ENCODE data around the gene OLA1.

The OLA1 gene

GRCh38 chr2:174224665-174225288, 23.6 kb downstream of the OLA1 start:
- FAIRE-seq (no peak), DNase-seq (ENCODE audit: low spot score) (no peak)

- FAIRE-seq (no peak), DNase-seq (ENCODE audit: low spot score) (no peak)
These were observed 24.2 kb downstream of the OLA1 start for GRCh38 chr2:174224125-174224524.

- DNase-seq (ENCODE audit: low spot score) (no peak), FAIRE-seq (no peak)
These were observed 24.9 kb downstream of the OLA1 start for GRCh38 chr2:174223388-174223787.

- FAIRE-seq (no peak), DNase-seq (ENCODE audit: low spot score) (no peak)
These were observed 26.2 kb downstream of the OLA1 start for GRCh38 chr2:174222154-174222553.

DNA sequence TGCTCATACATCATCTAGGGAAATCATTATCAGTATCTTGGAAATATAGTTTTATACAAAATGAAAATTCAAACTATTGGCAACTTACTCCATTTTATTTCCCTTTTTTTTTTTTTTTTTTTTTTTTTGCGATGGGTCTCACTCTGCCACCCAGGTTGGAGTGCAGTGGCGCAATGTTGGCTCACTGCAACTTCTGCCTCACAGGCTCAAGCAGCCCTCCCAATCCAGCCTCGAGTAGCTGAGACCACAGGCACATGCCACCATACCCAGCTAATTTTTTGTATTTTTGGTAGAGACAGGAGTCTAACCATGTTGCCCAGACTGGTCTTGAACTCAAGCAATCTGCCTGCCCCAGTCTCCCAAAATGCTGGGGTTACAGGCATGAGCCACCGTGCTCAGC, 29.0 kb downstream of the OLA1 start:
- FAIRE-seq (no peak), DNase-seq (ENCODE audit: low spot score) (no peak)

DNA sequence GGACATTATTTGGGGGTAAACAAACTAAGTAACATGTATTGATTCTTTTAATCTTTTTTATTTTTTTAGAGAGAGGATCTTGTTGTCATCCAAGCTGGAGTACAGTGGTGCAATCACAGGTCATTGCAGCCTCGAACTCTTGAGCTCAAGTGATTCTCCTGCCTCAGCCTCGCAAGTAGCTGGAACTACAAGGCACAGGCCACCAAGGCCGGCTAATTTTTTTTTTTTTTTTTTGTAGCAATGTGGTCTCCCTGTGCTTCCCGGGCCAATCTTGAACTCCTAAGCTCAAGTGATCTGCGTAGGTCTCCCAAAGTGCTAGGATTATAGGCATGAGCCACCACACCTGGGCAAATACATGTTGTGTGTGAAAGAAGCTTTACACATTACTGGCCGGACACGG, 29.6 kb downstream of the OLA1 start:
- no peak for DNase-seq (ENCODE audit: low spot score)
- no peak for FAIRE-seq

DNA sequence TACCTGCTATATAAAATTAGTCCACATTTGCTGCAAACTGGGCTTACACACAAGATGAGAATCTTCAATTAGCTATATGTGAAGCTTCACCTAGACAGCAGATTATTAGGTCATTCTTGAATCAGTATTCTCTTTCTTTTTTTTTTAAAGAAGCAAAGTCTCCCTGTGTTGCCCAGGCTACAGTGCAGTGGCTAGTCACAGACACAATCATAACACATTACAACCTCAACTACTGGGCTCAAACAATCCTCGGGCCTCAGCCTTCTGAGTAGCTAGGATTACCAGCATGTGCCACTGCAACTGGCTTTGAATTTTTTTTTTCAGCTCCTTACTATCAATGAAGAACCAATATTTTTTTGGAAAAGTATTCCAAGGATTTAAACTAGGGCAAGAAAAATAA, 30.5 kb downstream of the OLA1 start:
- no peak for FAIRE-seq
- no peak for DNase-seq (ENCODE audit: low spot score)

DNA sequence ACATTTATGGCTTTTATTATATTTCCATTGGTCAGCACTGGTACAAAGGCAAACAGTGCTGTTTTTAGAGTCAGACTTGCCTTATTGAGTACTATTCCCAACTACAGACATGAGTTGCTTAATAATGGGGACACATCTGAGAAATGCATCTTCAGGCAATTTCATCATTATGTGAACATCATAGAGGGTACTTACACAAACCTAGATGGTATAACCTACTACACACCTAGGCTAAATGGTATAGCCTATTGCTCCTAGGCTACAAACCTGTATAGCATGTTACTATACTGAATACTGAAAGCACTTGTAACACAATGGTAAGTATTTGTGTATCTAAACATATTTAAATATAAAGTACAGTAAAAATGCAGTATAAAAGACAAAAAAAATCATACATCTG, 36.4 kb downstream of the OLA1 start:
- FAIRE-seq (no peak), DNase-seq (ENCODE audit: low spot score) (no peak)

DNA sequence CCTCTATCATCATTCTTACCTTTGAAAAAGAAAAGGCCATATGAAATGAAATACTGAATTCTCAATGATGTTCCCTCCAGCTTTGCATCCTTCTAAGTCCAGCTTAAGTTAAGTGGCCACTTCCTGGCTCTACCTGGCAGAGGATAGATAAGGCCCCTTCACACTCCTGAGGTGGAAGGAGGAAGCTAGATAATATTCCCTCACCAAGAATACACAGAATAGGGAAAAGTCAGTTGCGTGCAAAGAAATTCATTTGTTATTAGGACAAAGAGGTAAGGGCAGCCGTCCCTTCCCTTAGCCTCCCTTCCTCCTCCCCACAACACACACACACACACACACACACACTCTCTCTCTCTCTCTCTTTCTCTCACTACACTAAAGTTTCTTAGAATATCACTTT, 37.5 kb downstream of the OLA1 start:
- no peak for FAIRE-seq
- DNase-seq (ENCODE audit: low spot score), result no peak

- FAIRE-seq, result no peak
These were observed 39.0 kb downstream of the OLA1 start for GRCh38 chr2:174209325-174209724.

DNA sequence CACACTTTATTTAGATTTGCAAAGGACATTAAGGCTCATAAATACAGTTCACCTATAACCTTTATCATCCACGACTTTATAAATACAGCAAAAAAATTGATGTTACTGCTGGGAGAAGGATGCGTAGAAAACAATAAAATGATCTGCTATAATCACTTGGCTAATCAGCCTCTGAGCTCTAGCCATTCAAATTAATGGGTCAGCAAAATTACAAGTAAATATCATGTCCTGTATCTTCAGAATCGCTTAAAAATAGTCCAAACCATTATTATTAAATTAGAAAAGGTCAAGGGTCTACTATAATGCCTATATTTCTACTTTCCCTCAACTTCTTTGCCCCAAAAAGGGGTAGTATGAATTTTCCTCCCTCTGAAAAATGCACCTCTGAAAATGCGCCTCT, 40.3 kb downstream of the OLA1 start:
- FAIRE-seq, result no peak

More at GRCh38 chr2:174209325-174209724, 39.0 kb downstream of the OLA1 start:
- no peak for DNase-seq (ENCODE audit: low spot score)

DNA sequence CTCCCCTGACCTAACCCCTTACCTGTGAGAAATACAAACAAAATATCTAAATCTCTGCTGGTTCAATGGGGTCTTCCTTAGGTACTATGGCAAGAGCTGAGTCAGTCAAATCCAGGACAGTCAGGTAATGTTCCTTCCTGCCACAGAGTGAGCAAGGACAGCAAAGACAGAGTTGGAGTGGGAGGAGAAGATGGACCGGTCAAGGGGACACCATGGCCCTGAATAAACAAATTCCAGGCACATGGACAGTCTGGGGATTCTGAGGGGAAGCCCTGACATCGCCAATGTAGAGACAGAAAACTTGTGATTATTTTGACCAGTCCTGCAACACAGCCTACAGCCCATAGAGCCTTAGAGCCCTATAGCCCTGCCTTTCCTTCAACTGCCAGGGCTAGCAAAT, 42.8 kb downstream of the OLA1 start:
- no peak for FAIRE-seq
- DNase-seq (ENCODE audit: low spot score), result no peak

More for the DNA sequence above, 40.3 kb downstream of the OLA1 start:
- no peak for DNase-seq (ENCODE audit: low spot score)

DNA sequence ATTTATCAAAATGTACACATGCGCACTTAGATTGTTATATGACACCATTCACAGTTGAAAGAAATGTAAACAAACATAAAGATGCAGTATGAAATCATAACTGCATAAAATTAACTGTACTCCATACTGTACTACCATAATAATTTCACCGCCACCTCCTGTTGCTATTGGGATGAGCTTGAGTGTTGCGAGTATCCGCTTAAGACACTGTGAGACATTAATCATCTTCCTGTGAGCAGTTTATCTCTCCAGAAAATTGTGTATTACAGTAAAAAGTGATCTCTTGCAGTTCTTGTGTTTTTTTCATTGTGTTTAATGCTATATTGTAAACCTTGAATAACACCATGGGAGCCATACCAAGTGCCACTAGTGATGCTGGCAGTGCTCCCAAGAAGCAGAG, 46.1 kb downstream of the OLA1 start:
- FAIRE-seq, result peak; percentile 48
- no peak for DNase-seq (ENCODE audit: low spot score)

GRCh38 chr2:174198846-174199564, 49.3 kb downstream of the OLA1 start:
- FAIRE-seq (no peak), DNase-seq (ENCODE audit: low spot score) (no peak)

- DNase-seq (ENCODE audit: low spot score), result no peak
- FAIRE-seq, result no peak
These were observed 53.1 kb downstream of the OLA1 start for GRCh38 chr2:174195253-174195652.

- FAIRE-seq, result no peak
- DNase-seq (ENCODE audit: low spot score), result no peak
These were observed 54.6 kb downstream of the OLA1 start for GRCh38 chr2:174193737-174194136.

GRCh38 chr2:174192664-174193063, 55.7 kb downstream of the OLA1 start:
- DNase-seq (ENCODE audit: low spot score) (no peak), FAIRE-seq (no peak)

DNA sequence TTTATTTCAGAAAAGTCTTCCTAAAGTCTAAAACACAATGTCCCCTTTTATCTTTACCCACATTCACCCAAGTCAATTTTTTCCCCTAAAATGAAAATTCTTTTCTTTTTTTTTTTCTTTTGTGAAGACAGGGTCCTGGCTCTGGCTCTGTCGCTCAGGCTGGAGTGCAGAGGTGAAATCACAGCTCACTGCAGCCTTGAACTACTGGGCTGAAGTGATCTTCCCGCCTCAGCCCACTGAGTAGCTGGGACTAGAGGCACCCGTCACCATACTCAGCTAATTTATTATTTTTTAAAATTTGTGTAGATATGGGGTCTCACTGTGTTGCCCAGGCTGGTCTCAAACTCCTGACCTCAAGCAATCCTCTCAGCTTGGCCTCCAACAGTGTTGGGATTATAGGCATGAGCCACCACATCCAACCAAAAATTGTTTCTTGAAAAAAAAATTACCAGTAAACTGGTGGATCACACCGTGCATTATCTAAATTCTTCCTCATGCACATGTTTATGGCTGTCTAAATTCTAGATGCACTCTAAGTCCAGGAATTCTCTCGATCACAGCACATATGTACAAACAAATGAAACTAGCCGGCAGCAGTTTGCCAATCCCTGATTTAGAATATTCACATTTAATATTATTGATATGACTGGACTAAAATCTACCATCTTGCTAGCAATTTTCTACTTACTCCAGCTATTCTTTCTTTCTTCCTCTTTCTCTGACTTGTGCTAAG, 56.8 kb downstream of the OLA1 start:
- FAIRE-seq (no peak), DNase-seq (ENCODE audit: low spot score) (no peak)

DNA sequence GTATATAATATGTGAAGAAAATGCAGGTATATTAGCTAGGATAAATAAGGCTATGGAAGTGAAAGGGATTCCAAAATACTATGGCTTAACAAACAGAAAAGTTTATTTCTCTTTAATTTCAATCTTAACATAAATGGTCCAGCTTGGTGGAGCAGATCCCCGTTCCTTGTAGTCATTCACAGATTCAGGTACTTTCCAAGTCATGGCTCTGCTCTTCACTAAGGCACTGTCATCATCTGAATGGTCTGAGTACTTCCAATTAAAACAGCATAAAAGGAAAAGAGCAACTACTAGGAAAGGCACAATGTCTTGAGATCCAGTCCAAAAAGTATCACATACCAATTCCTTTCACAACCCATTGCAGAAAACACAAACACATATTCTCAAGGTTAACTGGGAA, 63.4 kb downstream of the OLA1 start:
- no peak for DNase-seq (ENCODE audit: low spot score)
- FAIRE-seq, result no peak

DNA sequence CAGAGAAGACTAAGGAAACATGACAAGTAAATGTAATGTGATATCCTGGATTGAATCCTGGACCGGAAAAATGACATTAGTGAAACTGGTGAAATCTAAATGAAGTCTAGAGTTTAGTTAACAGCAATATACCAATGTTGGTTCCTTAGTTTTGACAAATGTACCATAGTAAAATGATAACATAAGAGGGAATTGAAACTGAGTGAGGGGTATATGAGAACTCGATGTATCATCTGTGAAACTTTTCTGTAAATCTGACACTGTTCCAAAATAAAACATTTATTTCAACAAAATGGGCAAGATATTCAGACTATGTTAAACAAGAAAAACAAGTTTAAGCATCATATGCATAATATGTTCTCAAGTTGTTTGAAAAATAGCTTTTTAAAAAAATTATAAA, 63.8 kb downstream of the OLA1 start:
- DNase-seq (ENCODE audit: low spot score), result no peak
- no peak for FAIRE-seq

DNA sequence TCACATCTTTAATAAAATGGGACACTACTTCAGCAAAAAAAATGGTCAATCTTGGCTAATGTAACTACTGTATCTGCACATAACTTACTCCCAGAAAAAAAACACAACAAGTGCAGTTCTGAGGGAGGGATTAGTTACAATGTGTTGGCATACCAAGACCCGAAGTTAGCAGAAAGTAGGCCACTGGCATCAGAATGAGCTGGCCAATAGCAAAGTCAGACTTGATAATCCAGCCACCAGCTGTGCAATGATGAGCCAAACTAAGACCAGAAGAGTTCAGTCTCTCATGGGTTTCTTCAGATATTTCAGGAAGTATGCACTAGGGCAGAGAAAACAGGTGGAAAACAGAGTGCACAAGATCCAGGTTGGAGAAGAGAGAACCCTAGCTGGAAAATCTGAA, 65.3 kb downstream of the OLA1 start:
- no peak for FAIRE-seq
- DNase-seq (ENCODE audit: low spot score), result no peak

DNA sequence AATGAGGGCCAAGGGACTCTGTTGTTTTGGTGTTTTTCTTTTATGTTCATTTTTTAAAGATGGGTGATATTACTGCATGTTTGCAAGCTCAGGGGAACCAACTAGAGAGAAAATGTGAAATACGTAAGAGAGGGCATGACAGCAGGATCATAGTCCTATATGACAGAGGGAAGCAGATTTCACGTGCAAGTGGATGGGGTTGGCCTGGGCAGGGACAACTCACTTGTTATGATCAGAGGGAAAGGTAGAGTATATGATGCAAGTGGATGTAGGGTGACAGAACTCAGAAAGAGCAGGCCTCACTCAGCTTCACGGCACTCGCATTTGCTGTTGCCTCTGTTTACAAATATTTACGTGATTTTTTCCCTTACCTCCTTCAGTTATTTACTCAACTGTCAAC, 67.0 kb downstream of the OLA1 start:
- DNase-seq (ENCODE audit: low spot score) (no peak), FAIRE-seq (no peak)

All from urothelium cell line (cell line).